ENCODE results near the gene FUT2. TPM values are rescaled to one million over a fixed set of nuclear protein-coding genes. Genes with fewer than 3 reads are reported as not detected.
"Not testable (repeated sequence)": the region's sequence is repeated elsewhere in the genome, so short reads cannot be mapped to it uniquely, and the experiment has no call there.

FUT2 gene
- polyA plus RNA-seq, 1 donor (not counting 4 experiments of a cell fraction or from before 2014, with no cell fraction given) = 2.3 TPM

GRCh38 chr19:48716562-48717291, 21.0 kb downstream of the FUT2 start:
- dilution Hi-C loops (cut with MboI; ENCODE audit: extremely low pct_ligation_motif_present, low sequenced_read_pairs) = no loop called here
- Histone ChIP-seq H4K20me1 (ENCODE audit: control insufficient read depth, extremely low read depth, insufficient read depth, low read length) (no peaks in the 10 kb centered on the region), H3K4me1 (ENCODE audit: control insufficient read depth, extremely low read depth, insufficient read depth, low read length) (peaks cover 30% of the 10 kb centered on the region), H2AFZ (ENCODE audit: control insufficient read depth, low read length) (peak overlapping the region; percentile 78), H3K9me3 (ENCODE audit: control insufficient read depth, low read depth, low read length) (no peaks in the 10 kb centered on the region), H3K36me3 (ENCODE audit: control insufficient read depth in 2 of 2, extremely low read depth in 1 of 2, insufficient read depth in 2 of 2, low read length in 2 of 2) (no peaks in the 10 kb centered on the region), H3K79me2 (ENCODE audit: control insufficient read depth, insufficient read depth, low read length) (peaks cover 4% of the 10 kb centered on the region), H3K27ac (ENCODE audit: control insufficient read depth, insufficient read depth, low read length) (no peak overlapping the region), H3K9me1 (ENCODE audit: control insufficient read depth, extremely low read depth, insufficient read depth, low read length) (no peaks in the 10 kb centered on the region), H3K4me3 (ENCODE audit: control insufficient read depth in 2 of 3, extremely low read depth in 1 of 3, insufficient read depth in 2 of 3, low read depth in 1 of 3, low read length in 3 of 3) (peak overlapping the region in 1 of 3 experiments; percentile 38), H3K27me3 (ENCODE audit: control insufficient read depth, extremely low read depth, insufficient read depth, low read length) (no peaks in the 10 kb centered on the region), H3K4me2 (ENCODE audit: control insufficient read depth, extremely low read depth, insufficient read depth, low read depth, low read length) (peak overlapping the region; percentile 51), H3K9ac (ENCODE audit: control insufficient read depth, extremely low read depth, insufficient read depth, low read length) (no peak overlapping the region)
- FAIRE-seq (no peak), DNase-seq (ENCODE audit: low read depth, low spot score) (no peak)
- no peak for TF ChIP-seq EZH2 (IDR thresholded peaks at IDR 0.05; ENCODE audit: low read length)
- no peak for TF ChIP-seq CTCF (optimal IDR thresholded peaks at IDR 0.05 in 1 of 3, IDR thresholded peaks at IDR 0.05 in 1 of 3, conservative IDR thresholded peaks at IDR 0.05 in 1 of 3; ENCODE audit: extremely low read depth in 1 of 3, insufficient read depth in 2 of 3, low read length in 3 of 3)

GRCh38 chr19:48718106-48718505, 22.3 kb downstream of the FUT2 start:
- H3K27ac ChIP-seq (ENCODE audit: control insufficient read depth, insufficient read depth, low read length); H3K4me3 ChIP-seq (ENCODE audit: control insufficient read depth in 2 of 3, extremely low read depth in 1 of 3, insufficient read depth in 2 of 3, low read depth in 1 of 3, low read length in 3 of 3); dilution Hi-C loops (cut with MboI; ENCODE audit: extremely low pct_ligation_motif_present, low sequenced_read_pairs); H3K79me2 ChIP-seq (ENCODE audit: control insufficient read depth, insufficient read depth, low read length); DNase-seq (ENCODE audit: low read depth, low spot score); H3K36me3 ChIP-seq (ENCODE audit: control insufficient read depth in 2 of 2, extremely low read depth in 1 of 2, insufficient read depth in 2 of 2, low read length in 2 of 2); H3K9ac ChIP-seq (ENCODE audit: control insufficient read depth, extremely low read depth, insufficient read depth, low read length); H3K9me1 ChIP-seq (ENCODE audit: control insufficient read depth, extremely low read depth, insufficient read depth, low read length); FAIRE-seq; H3K27me3 ChIP-seq (ENCODE audit: control insufficient read depth, extremely low read depth, insufficient read depth, low read length); H3K9me3 ChIP-seq (ENCODE audit: control insufficient read depth, low read depth, low read length); H2AFZ ChIP-seq (ENCODE audit: control insufficient read depth, low read length); H4K20me1 ChIP-seq (ENCODE audit: control insufficient read depth, extremely low read depth, insufficient read depth, low read length); H3K4me2 ChIP-seq (ENCODE audit: control insufficient read depth, extremely low read depth, insufficient read depth, low read depth, low read length): not testable (repeated sequence)
- peaks cover 29% of the 10 kb centered on the region for H3K4me1 ChIP-seq (ENCODE audit: control insufficient read depth, extremely low read depth, insufficient read depth, low read length)

Data from keratinocyte (primary cell).